WERI-Rb-1 (cell line): ENCODE measurements around the gene NCAPG2.

ENCODE experiments used
- DNase-seq: peaks from one replicate; pipeline ENCODE4 v3.0.0-alpha.2; 2020
- H3K27ac ChIP-seq: fragments of 250-450 bp; sonication (Bioruptor Pico); 2 replicates; pipeline ENCODE4 v1.5.1; 2020; ENCODE audit warnings: mild to moderate bottlenecking, moderate library complexity
- H3K27me3 ChIP-seq: fragments of 250-450 bp; sonication (Bioruptor Pico); 2 replicates; pipeline ENCODE4 v1.5.1; 2021; ENCODE audit warnings: mild to moderate bottlenecking, low read depth, moderate library complexity; ENCODE audit not compliant: insufficient read depth, severe bottlenecking
- H3K36me3 ChIP-seq: fragments of 250-450 bp; sonication (Bioruptor Pico); 2 replicates; pipeline ENCODE4 v1.5.1; 2020; ENCODE audit warnings: mild to moderate bottlenecking, moderate library complexity
- H3K4me3 ChIP-seq: 2 replicates; pipeline ENCODE4 v1.5.1; 2011; ENCODE audit warnings: low read depth, mild to moderate bottlenecking, control low read depth, low read length
- H3K9me3 ChIP-seq: fragments of 250-450 bp; sonication (Bioruptor Pico); 2 replicates; pipeline ENCODE4 v1.5.1; 2021; ENCODE audit warnings: mild to moderate bottlenecking, moderate library complexity; ENCODE audit not compliant: severe bottlenecking
- CTCF ChIP-seq: IDR thresholded peaks from 2 replicates; pipeline ENCODE4 v1.5.1; 2011; ENCODE audit warnings: low read depth, mild to moderate bottlenecking, control low read depth, inconsistent platforms, low read length

The NCAPG2 gene

GRCh38 chr7:158618745-158619140 is 85.9 kb downstream of the NCAPG2 start:
- no peaks in the 10 kb centered on the region for H3K9me3 ChIP-seq
- H3K27ac ChIP-seq, result no peak overlapping the region
- no peaks in the 10 kb centered on the region for H3K27me3 ChIP-seq
- peaks cover 2% of the 10 kb centered on the region for H3K36me3 ChIP-seq
- no peak for TF ChIP-seq CTCF
- no peak for DNase-seq
- H3K4me3 ChIP-seq, result no peak overlapping the region

DNA sequence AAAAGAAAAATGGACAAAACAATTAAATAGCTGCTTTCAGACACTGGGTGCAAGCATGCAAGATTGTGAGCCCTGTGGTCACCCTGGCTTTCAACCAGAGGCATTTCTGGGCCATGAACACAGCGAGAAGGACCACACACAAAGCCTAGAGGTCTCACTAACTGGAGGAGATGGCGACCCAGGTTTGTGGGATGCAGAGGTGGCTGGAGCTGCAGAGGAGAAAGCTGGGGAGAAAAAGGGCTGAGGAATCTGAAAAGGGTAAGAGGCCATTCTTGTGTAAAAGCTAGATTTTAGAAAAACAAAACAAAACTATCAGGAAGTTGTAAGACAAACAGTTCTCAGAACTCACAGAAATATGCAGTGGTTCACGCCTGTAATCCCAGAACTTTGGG is 86.9 kb downstream of the NCAPG2 start:
- Histone ChIP-seq H3K27ac (no peak overlapping the region), H3K27me3 (no peaks in the 10 kb centered on the region), H3K9me3 (no peaks in the 10 kb centered on the region), H3K4me3 (no peak overlapping the region), H3K36me3 (no peaks in the 10 kb centered on the region; the same call in none of the 2 replicates)
- no peak for DNase-seq
- TF ChIP-seq CTCF, result no peak

DNA sequence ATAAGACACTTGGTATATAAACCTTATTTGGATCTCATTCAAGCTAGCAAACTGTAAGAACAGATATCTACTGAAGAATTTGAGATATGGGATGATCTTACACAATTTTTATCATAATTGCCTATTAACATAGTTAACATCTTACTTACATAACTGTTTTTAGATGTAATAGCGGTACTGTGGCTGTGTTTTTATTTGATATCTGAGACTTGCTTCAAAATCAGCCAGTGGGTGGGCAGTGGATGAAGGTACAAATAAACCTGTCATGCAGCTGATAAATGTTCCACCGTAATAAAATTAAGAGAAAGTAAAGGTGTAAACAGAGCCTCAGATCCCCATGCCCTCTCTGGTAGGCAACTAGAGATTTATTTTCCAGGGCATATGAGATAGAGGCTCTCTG is 88.6 kb downstream of the NCAPG2 start:
- no peak for DNase-seq
- no peak for TF ChIP-seq CTCF
- no peaks in the 10 kb centered on the region; the same call in none of the 2 replicates for H3K36me3 ChIP-seq
- no peak overlapping the region for H3K4me3 ChIP-seq
- no peaks in the 10 kb centered on the region for H3K27me3 ChIP-seq
- no peaks in the 10 kb centered on the region for H3K9me3 ChIP-seq
- H3K27ac ChIP-seq, result no peak overlapping the region

DNA sequence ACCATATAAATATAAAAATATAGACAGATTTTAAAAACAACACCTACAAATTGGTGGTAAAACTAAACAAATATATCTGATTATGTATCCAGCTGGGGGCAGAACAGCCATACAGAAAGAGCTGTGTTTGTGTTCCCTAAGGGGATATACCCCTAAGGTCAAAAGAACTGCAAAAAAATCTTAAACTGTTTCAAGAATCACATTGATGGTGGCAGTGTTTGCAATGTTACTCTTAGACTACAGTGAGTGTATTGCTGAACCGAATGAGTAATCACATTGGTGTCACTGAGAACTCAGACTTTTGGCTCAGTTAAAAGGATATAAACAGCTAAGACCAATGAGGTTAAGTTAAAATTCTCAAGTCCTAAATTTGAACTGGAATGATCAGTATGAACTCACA is 89.9 kb downstream of the NCAPG2 start:
- TF ChIP-seq CTCF, result no peak
- no peaks in the 10 kb centered on the region for H3K9me3 ChIP-seq
- no peak for DNase-seq
- H3K36me3 ChIP-seq, result no peaks in the 10 kb centered on the region; the same call in none of the 2 replicates
- H3K27me3 ChIP-seq, result no peaks in the 10 kb centered on the region
- H3K27ac ChIP-seq, result no peak overlapping the region
- no peak overlapping the region for H3K4me3 ChIP-seq

GRCh38 chr7:158613481-158613880 is 91.1 kb downstream of the NCAPG2 start:
- no peak for TF ChIP-seq CTCF
- H3K36me3 ChIP-seq, result peaks cover 1% of the 10 kb centered on the region
- no peak for DNase-seq

GRCh38 chr7:158612546-158612945 is 92.1 kb downstream of the NCAPG2 start:
- H3K4me3 ChIP-seq, result no peak overlapping the region
- TF ChIP-seq CTCF, result no peak
- H3K36me3 ChIP-seq, result peaks cover 6% of the 10 kb centered on the region
- no peaks in the 10 kb centered on the region for H3K27me3 ChIP-seq
- H3K9me3 ChIP-seq, result no peaks in the 10 kb centered on the region
- DNase-seq, result no peak
- no peak overlapping the region for H3K27ac ChIP-seq

More at GRCh38 chr7:158613481-158613880, 91.1 kb downstream of the NCAPG2 start:
- Histone ChIP-seq H3K9me3 (no peaks in the 10 kb centered on the region), H3K27me3 (no peaks in the 10 kb centered on the region), H3K27ac (no peak overlapping the region), H3K4me3 (no peak overlapping the region)
